AG10803 (cell line): ENCODE measurements around the gene COL18A1.

Experiments used
- DNase-seq: peaks from one replicate; pipeline ENCODE4 v3.0.0; 2010; ENCODE audit warnings: low read depth
- H3K4me3 ChIP-seq: 2 replicates; pipeline ENCODE4 v1.5.1; 2011; ENCODE audit warnings: mild to moderate bottlenecking, low read length, control low read depth
- TF ChIP-seq, protein P1 (sequence below): conservative IDR thresholded peaks from 2 replicates; pipeline ENCODE4 v1.5.1; 2011; ENCODE audit warnings: mild to moderate bottlenecking, low read length, control low read depth, inconsistent platforms

The COL18A1 gene

DNA sequence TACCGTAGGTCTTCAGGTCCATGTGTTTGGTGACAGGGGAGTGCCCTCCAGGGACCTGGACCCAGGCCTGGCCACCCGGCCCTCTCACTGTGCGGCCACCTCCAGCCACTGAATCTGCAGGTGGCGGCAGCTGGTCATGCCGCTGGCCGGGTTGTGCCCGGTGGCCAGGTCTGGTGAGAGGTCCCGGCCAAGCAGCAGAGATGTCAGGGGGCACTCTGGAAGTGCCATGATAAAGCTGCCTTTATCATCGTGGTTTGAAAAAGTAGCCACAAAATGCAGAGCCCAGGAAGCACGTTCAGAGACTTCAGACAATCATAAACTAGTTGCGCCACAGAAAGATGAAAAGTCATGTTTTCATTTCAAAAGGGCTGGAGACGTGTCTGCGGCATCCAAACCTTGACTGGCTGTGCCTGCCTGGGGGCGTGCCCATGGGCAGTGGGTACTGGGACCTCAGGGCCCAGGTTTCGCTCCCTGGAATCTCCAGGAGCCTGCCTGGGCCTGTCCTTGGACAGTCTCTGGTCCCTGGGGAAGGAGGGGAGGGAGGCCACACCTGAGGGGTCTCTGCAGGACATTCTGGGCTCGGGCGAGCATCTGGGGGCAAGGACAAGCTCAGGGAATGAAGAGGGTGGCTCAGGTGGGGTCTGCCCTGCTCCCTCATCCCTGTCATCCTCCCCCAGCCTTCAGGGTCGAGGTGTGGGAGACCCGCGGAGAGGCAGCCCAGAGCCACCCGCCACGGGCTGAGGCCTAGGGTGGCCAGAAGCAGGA lies 44.9 kb downstream of the COL18A1 start:
- DNase-seq = no peak
- TF ChIP-seq, protein P1, sequence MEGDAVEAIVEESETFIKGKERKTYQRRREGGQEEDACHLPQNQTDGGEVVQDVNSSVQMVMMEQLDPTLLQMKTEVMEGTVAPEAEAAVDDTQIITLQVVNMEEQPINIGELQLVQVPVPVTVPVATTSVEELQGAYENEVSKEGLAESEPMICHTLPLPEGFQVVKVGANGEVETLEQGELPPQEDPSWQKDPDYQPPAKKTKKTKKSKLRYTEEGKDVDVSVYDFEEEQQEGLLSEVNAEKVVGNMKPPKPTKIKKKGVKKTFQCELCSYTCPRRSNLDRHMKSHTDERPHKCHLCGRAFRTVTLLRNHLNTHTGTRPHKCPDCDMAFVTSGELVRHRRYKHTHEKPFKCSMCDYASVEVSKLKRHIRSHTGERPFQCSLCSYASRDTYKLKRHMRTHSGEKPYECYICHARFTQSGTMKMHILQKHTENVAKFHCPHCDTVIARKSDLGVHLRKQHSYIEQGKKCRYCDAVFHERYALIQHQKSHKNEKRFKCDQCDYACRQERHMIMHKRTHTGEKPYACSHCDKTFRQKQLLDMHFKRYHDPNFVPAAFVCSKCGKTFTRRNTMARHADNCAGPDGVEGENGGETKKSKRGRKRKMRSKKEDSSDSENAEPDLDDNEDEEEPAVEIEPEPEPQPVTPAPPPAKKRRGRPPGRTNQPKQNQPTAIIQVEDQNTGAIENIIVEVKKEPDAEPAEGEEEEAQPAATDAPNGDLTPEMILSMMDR = no peak
- H3K4me3 ChIP-seq = no peak overlapping the region

DNA sequence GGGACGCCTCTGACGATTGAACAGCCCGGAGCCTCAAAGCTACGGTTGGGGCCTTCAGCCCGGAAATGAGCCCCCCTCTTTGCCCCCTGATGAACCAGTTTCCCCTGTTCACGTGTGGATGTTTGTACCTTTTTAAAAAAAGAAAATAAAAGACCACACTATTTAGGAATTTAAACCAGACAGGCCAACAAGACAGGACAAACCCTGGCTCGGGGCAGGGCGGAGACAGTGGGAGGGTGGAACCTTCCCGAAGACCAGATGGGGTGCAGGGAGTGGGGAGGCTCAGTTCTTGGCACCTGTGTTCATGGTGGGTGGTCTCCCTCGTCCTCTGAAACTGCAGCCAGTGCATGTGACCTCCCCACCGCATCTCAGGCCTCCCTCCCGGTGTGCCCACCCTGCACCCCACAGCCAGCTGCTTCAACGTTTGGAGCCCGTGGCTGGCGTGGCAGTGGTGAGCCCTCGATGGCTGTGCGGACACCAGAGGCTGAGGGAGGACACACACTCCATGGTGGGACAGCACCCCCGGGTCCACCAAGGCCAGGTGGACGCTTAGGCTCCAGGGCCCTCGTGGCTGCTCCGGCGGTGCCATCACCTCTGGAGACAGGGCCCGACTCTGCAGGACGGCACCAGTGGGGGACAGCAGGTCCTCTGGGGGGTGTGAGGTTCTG lies 45.6 kb downstream of the COL18A1 start:
- no peak for DNase-seq
- H3K4me3 ChIP-seq = no peak overlapping the region
- TF ChIP-seq, protein P1 = no peak

DNA sequence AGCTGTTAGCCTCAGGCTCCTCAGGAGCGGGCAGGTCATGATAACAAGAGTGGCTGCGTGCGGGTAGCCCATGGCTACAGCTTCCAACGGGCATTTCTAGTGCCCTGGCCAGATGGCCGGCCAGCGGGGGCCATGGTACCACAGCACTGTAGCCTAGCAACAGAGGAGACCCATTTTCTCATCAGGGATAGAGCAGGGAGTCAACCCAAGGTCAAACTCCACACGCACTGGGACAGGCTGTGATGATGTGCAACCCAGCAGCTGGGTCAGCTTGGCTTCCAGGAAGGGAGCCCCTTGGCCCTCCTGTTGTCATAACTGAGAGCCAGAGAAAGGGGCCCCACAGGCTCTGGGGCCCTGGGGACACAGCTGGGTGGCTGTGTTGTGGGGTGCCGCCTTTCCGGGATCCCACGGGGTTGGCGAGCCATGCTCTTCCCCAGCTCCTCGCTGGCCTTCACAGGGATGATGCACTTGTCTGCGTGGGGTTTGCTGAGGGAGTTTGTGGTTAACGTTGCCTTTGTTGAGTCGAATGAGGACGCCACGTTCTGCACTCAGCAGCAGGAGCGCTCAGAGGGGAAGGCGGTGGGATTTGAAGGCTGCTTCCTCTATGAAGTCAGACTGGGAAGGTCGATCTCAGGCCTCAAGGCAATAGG lies 46.3 kb downstream of the COL18A1 start:
- no peak for DNase-seq
- no peak overlapping the region for H3K4me3 ChIP-seq
- TF ChIP-seq, protein P1 = no peak

DNA sequence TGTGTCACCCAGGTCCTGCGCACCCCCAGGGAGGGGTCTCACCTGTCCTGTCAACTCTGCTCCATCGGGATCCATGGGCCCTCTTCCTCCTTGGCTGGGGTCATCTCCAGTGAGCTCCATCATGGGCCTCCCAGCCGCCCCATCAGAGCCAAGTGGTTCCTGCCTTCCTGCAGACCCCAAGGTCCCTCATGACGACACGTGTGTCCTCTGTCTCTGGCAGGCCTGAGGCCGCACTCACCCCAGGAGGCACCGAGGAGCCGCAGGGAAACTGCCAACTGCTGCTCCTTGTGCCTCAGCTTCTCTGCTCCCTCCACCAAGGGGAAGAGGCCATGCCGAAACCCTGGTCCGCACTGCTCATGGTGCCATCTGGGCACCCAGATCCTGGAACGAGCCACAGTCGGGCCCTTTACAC lies 46.8 kb downstream of the COL18A1 start:
- TF ChIP-seq, protein P1 = no peak
- no peak for DNase-seq

DNA sequence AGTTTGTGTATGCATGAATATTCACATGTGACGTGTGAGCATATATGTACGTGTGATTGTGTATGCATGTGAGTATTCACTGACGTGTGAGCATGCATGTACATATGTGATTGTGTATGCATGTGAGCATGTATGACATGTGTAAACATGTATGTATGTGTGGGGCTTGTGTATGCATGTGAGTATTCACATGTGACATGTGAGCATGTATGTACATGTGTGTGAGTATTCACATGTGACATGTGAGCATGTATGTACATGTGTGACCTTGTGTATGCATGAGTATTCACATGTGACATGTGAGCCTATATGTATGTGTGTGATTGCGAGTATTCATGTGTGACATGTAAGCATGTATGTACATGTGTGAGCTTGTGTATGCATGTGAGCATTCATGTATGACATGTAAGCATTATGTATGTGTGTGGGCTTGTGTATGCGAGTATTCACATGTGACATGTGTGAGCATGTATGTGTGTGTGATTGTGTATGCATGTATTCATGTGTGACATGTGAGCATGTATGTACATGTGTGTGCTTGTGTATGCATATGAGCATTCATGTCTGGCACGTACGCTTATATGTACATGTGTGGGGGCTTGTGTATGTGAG lies 47.8 kb downstream of the COL18A1 start:
- no peak overlapping the region for H3K4me3 ChIP-seq
- TF ChIP-seq, protein P1 = no peak
- no peak for DNase-seq

More for the DNA sequence above, 46.8 kb downstream of the COL18A1 start:
- H3K4me3 ChIP-seq = no peak overlapping the region

DNA sequence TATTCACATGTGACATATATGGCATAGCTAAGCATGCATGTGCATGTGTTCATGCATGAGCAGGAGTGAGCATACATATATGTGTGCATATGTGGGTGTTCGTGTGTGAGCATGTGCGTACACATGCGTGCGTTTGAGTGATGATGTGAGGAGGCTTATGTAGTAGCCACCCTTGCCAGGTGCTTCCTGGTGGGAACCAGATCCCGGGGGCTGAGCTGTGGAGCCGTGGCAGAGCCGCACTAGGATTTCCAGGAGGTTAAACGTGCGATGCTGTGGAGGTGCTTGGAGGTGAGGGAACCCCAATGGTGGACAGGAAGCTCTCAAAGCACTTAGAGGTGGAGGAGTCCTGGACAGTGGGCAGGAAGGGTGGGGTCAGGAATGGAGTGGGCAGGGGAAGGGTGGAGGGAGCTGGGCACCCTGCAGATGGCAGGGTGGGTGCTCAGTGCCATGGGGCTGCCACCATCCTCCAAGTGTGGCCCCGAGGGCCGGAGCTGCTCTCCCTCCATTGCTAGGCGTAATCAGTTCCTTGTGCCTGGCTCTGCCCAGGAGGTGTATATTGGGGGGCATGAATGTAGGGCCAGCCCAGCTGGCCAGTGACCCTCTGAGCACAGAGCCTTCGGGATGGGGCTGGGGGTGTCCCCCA lies 48.5 kb downstream of the COL18A1 start:
- DNase-seq = no peak
- H3K4me3 ChIP-seq = no peak overlapping the region
- TF ChIP-seq, protein P1 = no peak
